K562 (cell line): ENCODE measurements around the gene SLC5A2. TPM values are rescaled to one million over a fixed set of nuclear protein-coding genes. Genes with fewer than 3 reads are reported as not detected.

Experiments used
- polyA plus RNA-seq, 8 experiments: library from polyadenylated mRNA; depleted of rRNA in 4 of 8; stranded (reverse) in 5 of 8; unstranded in 3 of 8; fragments of >200 nt; fragmentation: Nextera tagmentation in 2 of 8; fragmentation: Illumina TruSeq in 1 of 8; extraction: Ambion mirVana in 2 of 8; extraction: Trizol in 1 of 8; gene quantifications; 2 replicates each; pipeline versions ENCODE4 v1.2.1 to v1.2.3, GENCODE V29; 2011 to 2014; ENCODE audit warnings: inconsistent platforms in 1 of 8, missing spikeins in 1 of 8
- total RNA-seq, 7 experiments: library from RNA; depleted of rRNA in 6 of 7; stranded (reverse); fragments of >200 nt in 6 of 7; fragmentation: Illumina TruSeq in 2 of 7; extraction: Trizol in 2 of 7; gene quantifications; 2 replicates each; pipeline versions ENCODE4 v1.2.1 to v1.2.3, GENCODE V29; 2011 to 2021; ENCODE audit warnings: low replicate concordance in 1 of 7

Gene SLC5A2
- total and polyA plus RNA-seq, 9 of the 15 experiments (the other 6 are each of a cell fraction or from before 2014, with no cell fraction given): 0.07 to 2.7 (median 2.2) TPM; not detected in 6

Other genes starting within 250 kb of the SLC5A2 start
Only the 7 nearest of the 9 such genes appear.
- not detected in 2 replicates for gene ITGAD, start 89.8 kb upstream of the SLC5A2 start, total RNA-seq (2014; rRNA removed)
- gene ITGAD, start 89.8 kb upstream of the SLC5A2 start, total RNA-seq (2014; rRNA removed; fragmentation: Illumina TruSeq; extraction: Trizol): not detected in 2 replicates
- gene ITGAD, start 89.8 kb upstream of the SLC5A2 start, total RNA-seq (2015; rRNA removed; fragmentation: Illumina TruSeq; extraction: Trizol): not detected in 2 replicates
- not detected in 2 replicates for gene ITGAD, start 89.8 kb upstream of the SLC5A2 start, total RNA-seq (2021)
- gene ITGAD, start 89.8 kb upstream of the SLC5A2 start, polyA plus RNA-seq (2011; rRNA removed): not detected in 2 replicates
- gene ITGAD, start 89.8 kb upstream of the SLC5A2 start, polyA plus RNA-seq (2014; fragmentation: Illumina TruSeq; extraction: Trizol): not detected in 2 replicates
- not detected for gene ITGAD, start 89.8 kb upstream of the SLC5A2 start, polyA plus RNA-seq (2014; fragmentation: Nextera tagmentation; extraction: Ambion mirVana)
- gene ITGAD, start 89.8 kb upstream of the SLC5A2 start, polyA plus RNA-seq (2014; rRNA removed): not detected in 2 replicates
- gene COX6A2, start 54.8 kb upstream of the SLC5A2 start, total RNA-seq (2014; rRNA removed): not detected in 2 replicates
- gene COX6A2, start 54.8 kb upstream of the SLC5A2 start, total RNA-seq (2014; rRNA removed; fragmentation: Illumina TruSeq; extraction: Trizol): not detected in 2 replicates
- not detected in 2 replicates for gene COX6A2, start 54.8 kb upstream of the SLC5A2 start, total RNA-seq (2015; rRNA removed; fragmentation: Illumina TruSeq; extraction: Trizol)
- gene COX6A2, start 54.8 kb upstream of the SLC5A2 start, total RNA-seq (2021): not detected in 2 replicates
- not detected in 2 replicates for gene COX6A2, start 54.8 kb upstream of the SLC5A2 start, polyA plus RNA-seq (2011; rRNA removed)
- gene COX6A2, start 54.8 kb upstream of the SLC5A2 start, polyA plus RNA-seq (2014; fragmentation: Illumina TruSeq; extraction: Trizol): not detected in 2 replicates
- gene COX6A2, start 54.8 kb upstream of the SLC5A2 start, polyA plus RNA-seq (2014; fragmentation: Nextera tagmentation; extraction: Ambion mirVana): not detected
- not detected in 2 replicates for gene COX6A2, start 54.8 kb upstream of the SLC5A2 start, polyA plus RNA-seq (2014; rRNA removed)
- gene ZNF843, start 40.3 kb upstream of the SLC5A2 start, total RNA-seq (2014; rRNA removed): not detected in 2 replicates
- gene ZNF843, start 40.3 kb upstream of the SLC5A2 start, total RNA-seq (2014; rRNA removed; fragmentation: Illumina TruSeq; extraction: Trizol): not detected in 2 replicates
- gene ZNF843, start 40.3 kb upstream of the SLC5A2 start, total RNA-seq (2015; rRNA removed; fragmentation: Illumina TruSeq; extraction: Trizol): not detected in 2 replicates
- gene ZNF843, start 40.3 kb upstream of the SLC5A2 start, total RNA-seq (2021): 0.13 TPM in 1 of 2 replicates, not detected in the other
- 0.03 and 0.06 TPM in 2 replicates for gene ZNF843, start 40.3 kb upstream of the SLC5A2 start, polyA plus RNA-seq (2011; rRNA removed)
- gene ZNF843, start 40.3 kb upstream of the SLC5A2 start, polyA plus RNA-seq (2014; fragmentation: Illumina TruSeq; extraction: Trizol): 0.04 and 0.07 TPM in 2 replicates
- gene ZNF843, start 40.3 kb upstream of the SLC5A2 start, polyA plus RNA-seq (2014; fragmentation: Nextera tagmentation; extraction: Ambion mirVana): under 1 TPM in 1 of 2 experiments, not detected in 1; 0.06 TPM
- not detected in 2 replicates for gene ZNF843, start 40.3 kb upstream of the SLC5A2 start, polyA plus RNA-seq (2014; rRNA removed)
- 10.3 and 11.8 TPM in 2 replicates for gene ARMC5, start 23.6 kb upstream of the SLC5A2 start, total RNA-seq (2014; rRNA removed)
- 1.2 and 1.9 TPM in 2 replicates for gene ARMC5, start 23.6 kb upstream of the SLC5A2 start, total RNA-seq (2014; rRNA removed; fragmentation: Illumina TruSeq; extraction: Trizol)
- 5.0 and 6.6 TPM in 2 replicates for gene ARMC5, start 23.6 kb upstream of the SLC5A2 start, total RNA-seq (2015; rRNA removed; fragmentation: Illumina TruSeq; extraction: Trizol)
- gene ARMC5, start 23.6 kb upstream of the SLC5A2 start, total RNA-seq (2021): 13.2 and 13.5 TPM in 2 replicates
- 2.1 and 5.6 TPM in 2 replicates for gene ARMC5, start 23.6 kb upstream of the SLC5A2 start, polyA plus RNA-seq (2011; rRNA removed)
- gene ARMC5, start 23.6 kb upstream of the SLC5A2 start, polyA plus RNA-seq (2014; fragmentation: Illumina TruSeq; extraction: Trizol): 1.8 and 4.8 TPM in 2 replicates
- under 1 TPM; 0.11 to 0.17 TPM for gene ARMC5, start 23.6 kb upstream of the SLC5A2 start, polyA plus RNA-seq (2014; fragmentation: Nextera tagmentation; extraction: Ambion mirVana)
- gene ARMC5, start 23.6 kb upstream of the SLC5A2 start, polyA plus RNA-seq (2014; rRNA removed): 8.4 and 9.5 TPM in 2 replicates
- gene TGFB1I1, start 11.0 kb upstream of the SLC5A2 start, total RNA-seq (2014; rRNA removed): 0.53 and 0.91 TPM in 2 replicates
- 0.11 and 0.29 TPM in 2 replicates for gene TGFB1I1, start 11.0 kb upstream of the SLC5A2 start, total RNA-seq (2014; rRNA removed; fragmentation: Illumina TruSeq; extraction: Trizol)
- 0.25 and 0.26 TPM in 2 replicates for gene TGFB1I1, start 11.0 kb upstream of the SLC5A2 start, total RNA-seq (2015; rRNA removed; fragmentation: Illumina TruSeq; extraction: Trizol)
- 0.64 and 0.85 TPM in 2 replicates for gene TGFB1I1, start 11.0 kb upstream of the SLC5A2 start, total RNA-seq (2021)
- 0.04 and 0.08 TPM in 2 replicates for gene TGFB1I1, start 11.0 kb upstream of the SLC5A2 start, polyA plus RNA-seq (2011; rRNA removed)
- 0.62 and 0.73 TPM in 2 replicates for gene TGFB1I1, start 11.0 kb upstream of the SLC5A2 start, polyA plus RNA-seq (2014; fragmentation: Illumina TruSeq; extraction: Trizol)
- gene TGFB1I1, start 11.0 kb upstream of the SLC5A2 start, polyA plus RNA-seq (2014; fragmentation: Nextera tagmentation; extraction: Ambion mirVana): under 1 TPM; 0.06 TPM
- 0.19 and 0.54 TPM in 2 replicates for gene TGFB1I1, start 11.0 kb upstream of the SLC5A2 start, polyA plus RNA-seq (2014; rRNA removed)
- gene RUSF1, start 25.3 kb downstream of the SLC5A2 start, total RNA-seq (2014; rRNA removed): 27.6 and 35.1 TPM in 2 replicates
- gene RUSF1, start 25.3 kb downstream of the SLC5A2 start, total RNA-seq (2014; rRNA removed; fragmentation: Illumina TruSeq; extraction: Trizol): 15.8 and 17.8 TPM in 2 replicates
- gene RUSF1, start 25.3 kb downstream of the SLC5A2 start, total RNA-seq (2015; rRNA removed; fragmentation: Illumina TruSeq; extraction: Trizol): 22.9 and 23.4 TPM in 2 replicates
- gene RUSF1, start 25.3 kb downstream of the SLC5A2 start, total RNA-seq (2021): 44.1 and 49.8 TPM in 2 replicates
- gene RUSF1, start 25.3 kb downstream of the SLC5A2 start, polyA plus RNA-seq (2011; rRNA removed): 46.7 and 74.1 TPM in 2 replicates
- 43.2 and 54.4 TPM in 2 replicates for gene RUSF1, start 25.3 kb downstream of the SLC5A2 start, polyA plus RNA-seq (2014; fragmentation: Illumina TruSeq; extraction: Trizol)
- under 1 TPM; 0.80 to 0.89 TPM for gene RUSF1, start 25.3 kb downstream of the SLC5A2 start, polyA plus RNA-seq (2014; fragmentation: Nextera tagmentation; extraction: Ambion mirVana)
- 52.8 and 54.4 TPM in 2 replicates for gene RUSF1, start 25.3 kb downstream of the SLC5A2 start, polyA plus RNA-seq (2014; rRNA removed)
- 23.3 and 25.8 TPM in 2 replicates for gene AHSP, start 44.8 kb downstream of the SLC5A2 start, total RNA-seq (2014; rRNA removed)
- gene AHSP, start 44.8 kb downstream of the SLC5A2 start, total RNA-seq (2014; rRNA removed; fragmentation: Illumina TruSeq; extraction: Trizol): 18.1 and 21.6 TPM in 2 replicates
- gene AHSP, start 44.8 kb downstream of the SLC5A2 start, total RNA-seq (2015; rRNA removed; fragmentation: Illumina TruSeq; extraction: Trizol): 12.0 and 13.0 TPM in 2 replicates
- 21.3 TPM in 2 replicates for gene AHSP, start 44.8 kb downstream of the SLC5A2 start, total RNA-seq (2021)
- 6.1 and 6.6 TPM in 2 replicates for gene AHSP, start 44.8 kb downstream of the SLC5A2 start, polyA plus RNA-seq (2011; rRNA removed)
- gene AHSP, start 44.8 kb downstream of the SLC5A2 start, polyA plus RNA-seq (2014; fragmentation: Illumina TruSeq; extraction: Trizol): 23.3 and 45.7 TPM in 2 replicates
- 10 to 100 TPM; 82.9 to 99.1 TPM for gene AHSP, start 44.8 kb downstream of the SLC5A2 start, polyA plus RNA-seq (2014; fragmentation: Nextera tagmentation; extraction: Ambion mirVana)
- gene AHSP, start 44.8 kb downstream of the SLC5A2 start, polyA plus RNA-seq (2014; rRNA removed): 29.6 and 30.7 TPM in 2 replicates